ENCODE results near the gene NTF4. TPM values are rescaled to one million over a fixed set of nuclear protein-coding genes. Genes with fewer than 3 reads are reported as not detected.
"Not testable (repeated sequence)": the region's sequence is repeated elsewhere in the genome, so short reads cannot be mapped to it uniquely, and the experiment has no call there.

NTF4 gene
- total RNA-seq, 1 experiment from 2014 or later = not detected

- DNase-seq (ENCODE audit: low read depth) = not testable (repeated sequence)
Observed at GRCh38 chr19:49056902-49057596, 7.6 kb downstream of the NTF4 start.

- peak; percentile 49 for DNase-seq (ENCODE audit: low read depth)
Observed at GRCh38 chr19:49056101-49056901, 8.3 kb downstream of the NTF4 start.

GRCh38 chr19:49050376-49051033 lies 14.1 kb downstream of the NTF4 start:
- DNase-seq (ENCODE audit: low read depth) = peak; percentile 68

- DNase-seq (ENCODE audit: low read depth) = not testable (repeated sequence)
Observed at GRCh38 chr19:49049834-49050233, 14.8 kb downstream of the NTF4 start.

- not testable (repeated sequence) for DNase-seq (ENCODE audit: low read depth)
Observed at GRCh38 chr19:49049011-49049410, 15.6 kb downstream of the NTF4 start, which contains the start of gene CGB8. Gene CGB8, minus strand, starts transcription at chr19:49049111. Its CDS starts 372 bp downstream, at chr19:49048739.

GRCh38 chr19:49043548-49043947 lies 21.1 kb downstream of the NTF4 start, which contains the start of gene CGB5:
Gene CGB5, plus strand, starts transcription at chr19:49043848. Its CDS starts 362 bp downstream, at chr19:49044210.
- DNase-seq (ENCODE audit: low read depth) = not testable (repeated sequence)

- not testable (repeated sequence) for DNase-seq (ENCODE audit: low read depth)
Observed at GRCh38 chr19:49042666-49043065, 22.0 kb downstream of the NTF4 start.

GRCh38 chr19:49042177-49042576 lies 22.4 kb downstream of the NTF4 start:
- DNase-seq (ENCODE audit: low read depth) = peak; percentile 51

GRCh38 chr19:49039736-49040135 lies 24.9 kb downstream of the NTF4 start:
- DNase-seq (ENCODE audit: low read depth) = not testable (repeated sequence)

- DNase-seq (ENCODE audit: low read depth) = peak; percentile 83
Observed at GRCh38 chr19:49038557-49039276, 25.9 kb downstream of the NTF4 start.

- DNase-seq (ENCODE audit: low read depth) = not testable (repeated sequence)
Observed at GRCh38 chr19:49038111-49038510, 26.5 kb downstream of the NTF4 start.

GRCh38 chr19:49036815-49037214 lies 27.8 kb downstream of the NTF4 start, which contains the start of gene CGB1:
Gene CGB1, minus strand, starts transcription at chr19:49036895. Its CDS starts 184 bp downstream, at chr19:49036711.
- DNase-seq (ENCODE audit: low read depth) = not testable (repeated sequence)

- not testable (repeated sequence) for DNase-seq (ENCODE audit: low read depth)
Observed at GRCh38 chr19:49031642-49032301, 32.8 kb downstream of the NTF4 start, which contains the start of gene CGB2. Gene CGB2, plus strand, starts transcription at chr19:49031890. Its CDS starts 206 bp downstream, at chr19:49032096.

- DNase-seq (ENCODE audit: low read depth) = not testable (repeated sequence)
Observed at GRCh38 chr19:49030323-49030722, 34.3 kb downstream of the NTF4 start.

GRCh38 chr19:49029749-49030148 lies 34.9 kb downstream of the NTF4 start:
- DNase-seq (ENCODE audit: low read depth) = not testable (repeated sequence)

GRCh38 chr19:49028686-49029085 lies 35.9 kb downstream of the NTF4 start:
- DNase-seq (ENCODE audit: low read depth) = not testable (repeated sequence)

GRCh38 chr19:49025599-49025998 lies 39.0 kb downstream of the NTF4 start:
- not testable (repeated sequence) for DNase-seq (ENCODE audit: low read depth)

GRCh38 chr19:49025088-49025487 lies 39.5 kb downstream of the NTF4 start:
- DNase-seq (ENCODE audit: low read depth) = not testable (repeated sequence)

GRCh38 chr19:49024233-49024632 lies 40.4 kb downstream of the NTF4 start, which contains the start of gene CGB3:
Gene CGB3, minus strand, starts transcription at chr19:49024333. Its CDS starts 362 bp downstream, at chr19:49023971.
- DNase-seq (ENCODE audit: low read depth) = not testable (repeated sequence)

GRCh38 chr19:49022116-49022515 lies 42.5 kb downstream of the NTF4 start:
- no peak for DNase-seq (ENCODE audit: low read depth)
